Neuron (in vitro differentiated cells): Measurements from ENCODE around the gene ZMYND11.
"Not testable (repeated sequence)": the region's sequence is repeated elsewhere in the genome, so short reads cannot be mapped to it uniquely, and the experiment has no call there.

Experiments used
- H2AFZ ChIP-seq: one replicate; pipeline ENCODE4 v1.6.1; 2013; ENCODE audit warnings: low read depth, mild to moderate bottlenecking, inconsistent platforms, low read length, moderate library complexity
- H3K27me3 ChIP-seq: one replicate; pipeline ENCODE4 v1.6.1; 2013; ENCODE audit warnings: low read length; ENCODE audit not compliant: insufficient read depth
- H3K36me3 ChIP-seq: one replicate; pipeline ENCODE4 v1.6.1; 2013; ENCODE audit warnings: low read length; ENCODE audit not compliant: insufficient read depth
- H3K4me1 ChIP-seq: one replicate; pipeline ENCODE4 v1.6.1; 2013; ENCODE audit warnings: low read length; ENCODE audit not compliant: insufficient read depth
- H3K4me3 ChIP-seq: 2 replicates; pipeline ENCODE4 v1.5.1; 2013; ENCODE audit warnings: mild to moderate bottlenecking, low read length, moderate library complexity
- H3K9me3 ChIP-seq: one replicate; pipeline ENCODE4 v1.6.1; 2013; ENCODE audit warnings: low read length

ZMYND11 gene

DNA sequence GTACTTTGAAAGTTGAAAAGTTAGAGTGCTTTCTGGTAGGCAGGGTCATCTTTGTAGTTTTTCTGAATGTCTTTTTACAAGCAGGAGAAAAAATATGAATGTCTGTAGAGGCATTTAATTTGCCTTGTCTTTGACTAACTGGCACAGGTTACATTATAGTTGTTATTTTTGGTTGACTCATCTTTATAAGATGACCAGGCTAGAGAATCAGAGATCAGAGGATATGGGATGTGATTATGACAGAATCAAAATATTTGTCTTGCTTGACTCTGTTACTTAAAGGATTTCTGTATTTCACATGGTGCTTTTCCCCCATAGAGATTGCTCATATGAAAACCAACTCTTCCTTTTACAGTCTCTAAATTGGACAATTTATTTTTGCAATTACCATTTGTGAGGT is 2.4 kb downstream of the ZMYND11 start:
- Histone ChIP-seq H2AFZ (no peak overlapping the region), H3K4me3 (no peak overlapping the region), H3K9me3 (no peaks in the 10 kb centered on the region), H3K36me3 (no peaks in the 10 kb centered on the region), H3K4me1 (peaks cover 19% of the 10 kb centered on the region), H3K27me3 (no peaks in the 10 kb centered on the region)

DNA sequence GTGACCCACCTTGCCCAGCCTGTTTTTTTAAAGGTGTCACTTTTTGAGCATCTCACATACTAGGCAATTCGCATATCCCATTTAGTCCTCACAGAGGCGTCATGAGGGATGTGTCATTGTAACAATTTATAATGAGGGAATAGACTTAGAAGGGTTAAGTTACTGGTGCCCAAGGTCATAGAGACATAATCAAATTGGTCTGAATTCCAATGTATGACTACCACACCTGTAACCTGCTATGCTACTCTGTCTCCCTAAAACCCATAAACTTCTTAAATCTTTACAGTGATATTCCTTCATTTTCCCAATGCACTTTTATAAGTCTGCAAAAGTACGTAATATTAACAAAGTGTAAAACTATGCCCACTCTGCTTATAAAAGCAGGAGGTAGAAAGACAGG is 7.1 kb downstream of the ZMYND11 start:
- H3K4me1 ChIP-seq: peaks cover 4% of the 10 kb centered on the region
- peaks cover 4% of the 10 kb centered on the region for H3K9me3 ChIP-seq
- no peak overlapping the region for H2AFZ ChIP-seq
- H3K27me3 ChIP-seq: no peaks in the 10 kb centered on the region
- no peaks in the 10 kb centered on the region for H3K36me3 ChIP-seq
- H3K4me3 ChIP-seq: no peak overlapping the region

DNA sequence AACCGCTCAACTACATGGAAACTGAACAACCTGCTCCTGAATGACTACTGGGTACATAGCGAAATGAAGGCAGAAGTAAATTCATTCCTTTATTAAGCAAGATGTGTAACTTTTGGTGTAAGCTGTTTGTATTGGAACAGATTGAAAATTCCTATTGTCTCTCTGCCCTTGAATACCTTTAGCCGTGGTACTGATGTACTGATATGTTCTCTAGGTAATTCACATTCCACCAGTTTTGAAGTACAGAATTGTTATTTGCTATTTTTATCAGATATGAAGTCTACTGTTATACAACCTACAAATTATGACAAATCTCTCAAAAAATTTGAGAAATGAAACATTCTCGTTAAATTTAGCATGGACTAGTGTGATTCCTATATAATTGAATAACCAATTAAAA is 17.7 kb downstream of the ZMYND11 start:
- Histone ChIP-seq H3K9me3 (peaks cover 8% of the 10 kb centered on the region), H3K4me1 (no peaks in the 10 kb centered on the region)

DNA sequence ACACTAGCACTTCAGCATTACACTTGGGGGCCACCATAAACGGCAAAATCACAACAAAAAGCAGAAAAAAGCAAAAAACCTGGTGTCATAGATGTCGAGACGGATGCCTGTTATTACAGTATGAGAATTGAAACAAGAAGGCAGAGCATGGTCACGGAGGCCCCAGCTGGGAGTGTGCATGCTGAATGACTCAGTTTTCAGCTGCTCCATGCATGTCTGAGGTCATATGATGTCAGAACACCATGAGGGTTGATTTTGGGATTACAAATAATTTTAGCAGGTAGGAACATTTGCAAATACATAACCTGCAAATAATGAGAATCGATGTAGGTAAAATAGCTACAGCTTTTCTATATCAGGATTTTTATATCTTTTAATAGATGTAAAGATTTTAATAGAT is 19.1 kb downstream of the ZMYND11 start:
- peaks cover 6% of the 10 kb centered on the region for H3K36me3 ChIP-seq
- H2AFZ ChIP-seq: no peak overlapping the region
- no peak overlapping the region for H3K4me3 ChIP-seq

More for the DNA sequence above, 17.7 kb downstream of the ZMYND11 start:
- no peaks in the 10 kb centered on the region for H3K27me3 ChIP-seq
- no peak overlapping the region for H2AFZ ChIP-seq
- no peak overlapping the region for H3K4me3 ChIP-seq
- H3K36me3 ChIP-seq: peaks cover 6% of the 10 kb centered on the region

DNA sequence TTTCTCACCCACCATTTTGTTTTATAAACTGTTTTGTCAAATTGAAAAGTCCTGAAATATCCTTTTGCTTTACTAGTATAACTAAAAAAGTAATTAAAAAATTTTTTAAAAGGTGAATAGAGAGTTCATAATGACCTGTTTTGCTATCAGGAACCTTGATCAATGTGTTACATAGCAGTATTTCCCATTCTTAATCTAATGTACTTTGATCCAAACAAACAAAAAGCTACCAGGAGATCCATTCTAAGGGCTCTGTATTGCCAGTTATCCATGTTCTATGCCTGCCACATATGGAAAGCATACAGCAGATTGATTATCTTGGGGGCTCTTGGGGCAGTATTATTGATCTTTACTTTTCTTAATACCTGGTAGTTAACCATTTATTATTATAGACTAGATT is 32.1 kb downstream of the ZMYND11 start:
- H2AFZ ChIP-seq: no peak overlapping the region
- H3K9me3 ChIP-seq: peaks cover 18% of the 10 kb centered on the region
- H3K36me3 ChIP-seq: no peaks in the 10 kb centered on the region
- H3K27me3 ChIP-seq: no peaks in the 10 kb centered on the region
- no peaks in the 10 kb centered on the region for H3K4me1 ChIP-seq
- H3K4me3 ChIP-seq: no peak overlapping the region

More for the DNA sequence above, 19.1 kb downstream of the ZMYND11 start:
- Histone ChIP-seq H3K27me3 (no peaks in the 10 kb centered on the region), H3K4me1 (no peaks in the 10 kb centered on the region), H3K9me3 (peaks cover 6% of the 10 kb centered on the region)

DNA sequence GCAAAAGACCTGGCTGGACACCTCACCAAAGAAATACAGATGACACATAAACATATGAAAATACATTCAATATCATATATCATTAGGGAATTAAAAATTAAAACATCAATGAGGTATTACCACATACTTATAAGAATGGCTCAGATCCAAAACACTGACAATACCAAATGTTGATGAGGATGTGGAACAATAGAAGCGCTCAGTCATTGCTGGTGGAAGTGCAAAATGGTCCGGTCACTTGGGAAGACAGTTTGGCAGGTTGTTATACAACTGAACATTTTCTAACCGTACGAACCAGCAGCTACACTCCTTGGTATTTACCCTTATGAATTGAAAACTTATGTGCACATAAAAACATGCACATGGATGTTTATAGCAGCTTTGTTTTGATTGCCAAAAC is 38.5 kb downstream of the ZMYND11 start:
- Histone ChIP-seq H3K9me3 (peaks cover 13% of the 10 kb centered on the region), H3K36me3 (peaks cover 2% of the 10 kb centered on the region), H3K4me3 (no peak overlapping the region), H3K4me1 (no peaks in the 10 kb centered on the region), H3K27me3 (no peaks in the 10 kb centered on the region), H2AFZ (no peak overlapping the region)

DNA sequence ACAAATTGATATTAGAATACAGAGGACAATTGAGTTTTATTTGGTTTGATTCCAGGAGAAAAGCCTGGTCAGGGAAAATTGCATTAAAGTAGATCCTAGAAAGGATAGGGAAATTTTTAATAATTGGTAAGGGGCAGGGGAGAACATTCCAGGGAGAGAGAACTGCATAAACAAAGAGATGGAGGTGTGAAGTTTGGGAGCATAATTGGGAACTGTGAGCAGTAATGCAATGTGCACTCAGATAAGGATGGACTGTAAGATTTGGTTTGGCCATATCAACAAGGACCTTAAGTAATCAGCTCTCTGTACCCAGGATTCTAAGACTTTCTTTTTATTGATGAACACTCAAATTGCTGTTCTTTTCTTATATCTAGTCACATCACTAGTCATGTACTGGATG is 41.4 kb downstream of the ZMYND11 start:
- Histone ChIP-seq H3K9me3 (peaks cover 4% of the 10 kb centered on the region), H2AFZ (no peak overlapping the region), H3K36me3 (peaks cover 15% of the 10 kb centered on the region), H3K27me3 (no peaks in the 10 kb centered on the region), H3K4me3 (no peak overlapping the region), H3K4me1 (no peaks in the 10 kb centered on the region)

DNA sequence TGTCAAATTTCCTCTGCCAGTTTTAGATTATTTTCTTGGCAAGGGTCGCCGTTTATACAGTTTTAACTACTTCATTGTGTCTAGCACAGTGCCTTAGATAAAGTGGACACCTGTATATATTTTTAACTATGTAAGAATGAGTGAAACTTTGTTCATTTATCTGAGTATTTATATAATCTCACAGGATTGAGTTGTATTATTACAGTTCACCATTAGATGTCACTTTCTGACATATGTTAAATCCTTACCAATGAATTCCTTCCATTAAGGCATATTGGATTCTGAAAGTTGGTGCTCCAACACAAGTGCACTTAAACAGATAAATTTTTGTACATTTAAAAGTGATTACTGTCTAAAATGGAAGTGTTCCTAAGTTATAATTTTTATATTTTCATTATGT is 43.0 kb downstream of the ZMYND11 start:
- H3K27me3 ChIP-seq: no peaks in the 10 kb centered on the region
- H3K4me3 ChIP-seq: no peak overlapping the region
- no peaks in the 10 kb centered on the region for H3K4me1 ChIP-seq
- peaks cover 4% of the 10 kb centered on the region for H3K9me3 ChIP-seq
- peaks cover 29% of the 10 kb centered on the region for H3K36me3 ChIP-seq
- no peak overlapping the region for H2AFZ ChIP-seq

DNA sequence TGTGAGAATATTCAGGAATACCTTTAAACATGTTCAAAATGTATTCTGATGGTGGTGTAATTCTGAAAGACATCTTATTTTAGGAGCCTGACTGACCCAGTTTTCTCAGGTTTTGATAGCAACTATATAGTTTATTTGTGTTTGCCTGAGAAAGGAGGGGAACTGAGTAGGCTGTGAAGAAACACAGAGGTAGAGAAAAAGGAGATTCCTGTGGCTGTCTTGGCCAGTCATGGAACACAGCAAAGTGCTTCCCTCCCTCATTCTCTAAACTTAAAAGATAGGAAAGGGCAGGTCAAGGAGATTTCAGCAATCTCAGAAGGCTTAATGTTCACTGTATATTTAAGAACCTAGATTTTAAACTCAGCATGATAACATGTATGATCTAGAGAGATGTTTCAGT is 43.5 kb downstream of the ZMYND11 start:
- Histone ChIP-seq H2AFZ (no peak overlapping the region), H3K27me3 (no peaks in the 10 kb centered on the region), H3K9me3 (peaks cover 7% of the 10 kb centered on the region), H3K36me3 (peaks cover 32% of the 10 kb centered on the region), H3K4me1 (no peaks in the 10 kb centered on the region), H3K4me3 (no peak overlapping the region)

DNA sequence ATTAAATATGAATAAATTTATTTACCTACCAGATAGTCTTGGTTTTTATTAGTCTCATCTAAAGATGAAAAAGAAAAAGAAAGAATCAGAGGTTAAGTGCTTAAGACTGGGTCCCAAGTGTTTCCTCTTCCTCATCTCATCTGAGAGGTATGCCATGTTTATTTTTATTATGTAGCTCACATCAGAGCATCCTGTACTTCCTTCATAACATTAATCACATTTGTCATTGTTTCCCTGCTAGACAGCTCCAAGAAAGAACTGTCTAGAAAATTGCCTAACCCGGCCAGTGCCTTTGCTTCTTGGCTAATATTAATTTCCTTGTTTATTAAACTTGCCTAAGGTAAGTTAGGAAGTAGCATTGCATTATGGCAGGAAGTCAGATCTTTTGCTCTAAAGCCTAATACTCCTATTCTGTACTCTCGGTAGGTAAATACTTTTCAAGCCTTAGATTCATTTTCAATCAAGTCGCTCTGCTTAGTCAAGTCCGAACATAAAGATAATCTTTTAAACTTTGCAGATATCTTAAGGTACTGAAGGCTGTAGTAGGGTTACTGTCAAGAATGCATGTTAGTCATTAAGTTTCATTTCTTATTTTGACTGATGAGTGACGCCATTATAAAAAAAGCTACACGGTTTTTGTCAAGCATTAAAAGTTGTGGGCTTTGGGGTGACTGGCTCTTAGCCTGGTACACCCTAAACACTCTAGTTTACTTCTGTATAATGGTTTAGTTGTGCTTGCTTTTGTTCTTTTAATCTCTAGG is 47.4 kb downstream of the ZMYND11 start:
- no peaks in the 10 kb centered on the region for H3K27me3 ChIP-seq
- H3K36me3 ChIP-seq: peaks cover 42% of the 10 kb centered on the region
- no peaks in the 10 kb centered on the region for H3K4me1 ChIP-seq
- H3K4me3 ChIP-seq: no peak overlapping the region
- peaks cover 4% of the 10 kb centered on the region for H3K9me3 ChIP-seq
- H2AFZ ChIP-seq: no peak overlapping the region

DNA sequence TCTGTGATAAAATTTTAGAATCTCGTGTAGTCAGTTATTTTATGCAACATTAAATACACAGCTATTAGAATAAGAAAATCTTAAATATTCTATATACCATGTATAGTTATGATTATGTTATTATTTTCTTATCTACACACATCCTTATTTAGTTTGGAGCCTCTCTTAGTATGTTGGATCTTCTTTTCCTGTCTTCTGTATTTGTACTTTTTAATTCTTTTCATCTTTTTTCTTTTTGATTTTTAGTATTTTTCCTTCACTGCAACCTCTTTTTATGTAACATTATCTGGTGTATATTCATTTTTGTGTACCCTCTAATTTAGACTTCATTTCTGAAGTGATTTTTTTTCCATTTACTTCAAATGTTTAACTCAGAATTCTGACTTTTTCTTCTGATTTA is 48.9 kb downstream of the ZMYND11 start:
- no peak overlapping the region for H2AFZ ChIP-seq
- peaks cover 44% of the 10 kb centered on the region for H3K36me3 ChIP-seq
- no peak overlapping the region for H3K4me3 ChIP-seq
- peaks cover 4% of the 10 kb centered on the region for H3K9me3 ChIP-seq
- no peaks in the 10 kb centered on the region for H3K27me3 ChIP-seq
- H3K4me1 ChIP-seq: no peaks in the 10 kb centered on the region

DNA sequence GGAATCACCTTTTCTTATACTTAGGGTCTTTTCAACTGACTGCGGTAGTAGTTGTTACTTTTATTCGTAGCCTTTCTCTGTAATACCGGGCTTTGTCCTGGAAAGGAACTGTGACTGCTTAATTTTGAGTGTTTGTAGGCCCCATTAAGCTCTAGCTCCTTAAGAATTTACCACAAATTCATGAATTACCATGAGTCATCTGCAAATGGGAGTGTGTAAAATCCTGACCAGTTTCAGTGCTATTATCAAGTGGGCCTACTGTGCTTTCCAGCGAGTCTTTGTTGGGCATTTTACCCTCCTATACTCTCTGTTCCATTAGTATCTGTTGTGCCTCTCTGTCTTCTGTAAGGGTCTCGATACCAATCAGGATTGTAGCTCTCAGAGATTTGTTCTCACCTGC is 49.7 kb downstream of the ZMYND11 start:
- H3K9me3 ChIP-seq: peaks cover 4% of the 10 kb centered on the region
- no peak overlapping the region for H2AFZ ChIP-seq
- H3K36me3 ChIP-seq: peaks cover 42% of the 10 kb centered on the region
- H3K4me3 ChIP-seq: no peak overlapping the region
- no peaks in the 10 kb centered on the region for H3K4me1 ChIP-seq
- no peaks in the 10 kb centered on the region for H3K27me3 ChIP-seq

DNA sequence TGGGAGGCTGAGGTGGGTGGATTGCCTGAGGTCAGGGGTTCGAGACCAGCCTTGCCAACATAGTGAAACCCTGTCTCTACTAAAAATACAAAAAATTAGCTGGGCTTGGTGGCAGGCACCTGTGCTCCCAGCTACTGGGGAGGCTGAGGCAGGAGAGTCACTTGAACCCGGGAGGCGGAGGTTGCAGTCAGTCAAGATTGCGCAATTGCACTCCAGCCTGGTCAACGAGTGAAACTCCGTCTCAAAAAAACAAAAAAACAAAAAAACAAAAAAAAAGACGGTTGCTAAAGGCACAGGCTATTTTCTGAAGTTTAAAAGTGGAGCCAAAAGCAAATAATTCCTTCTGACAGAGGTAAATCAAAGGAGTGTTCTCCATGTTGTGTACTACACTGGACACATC is 50.3 kb downstream of the ZMYND11 start:
- H3K9me3 ChIP-seq, H3K4me3 ChIP-seq, H3K27me3 ChIP-seq, H3K4me1 ChIP-seq, H2AFZ ChIP-seq: not testable (repeated sequence)
- peaks cover 45% of the 10 kb centered on the region for H3K36me3 ChIP-seq

DNA sequence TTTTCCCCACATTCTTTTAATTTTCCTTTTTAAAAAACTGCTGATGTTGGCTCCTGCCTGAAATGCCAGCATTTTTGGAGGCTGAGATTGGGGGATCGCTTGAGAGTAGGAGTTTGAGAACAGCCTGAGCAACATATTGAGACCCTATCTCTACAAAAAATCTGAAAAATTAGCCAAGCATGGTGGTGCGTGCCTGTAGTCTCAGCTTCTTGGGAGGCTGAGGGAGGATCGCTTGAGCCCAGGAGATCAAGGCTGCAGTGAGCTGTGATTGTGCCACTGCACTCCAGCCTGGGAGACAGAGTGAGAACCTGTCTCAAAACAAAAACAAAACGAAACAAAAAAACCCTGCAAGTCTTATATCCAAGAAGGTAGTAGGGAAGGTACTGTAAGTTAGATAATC is 51.7 kb downstream of the ZMYND11 start:
- Histone ChIP-seq H2AFZ (no peak overlapping the region), H3K9me3 (peaks cover 4% of the 10 kb centered on the region), H3K4me3 (no peak overlapping the region), H3K4me1 (no peaks in the 10 kb centered on the region), H3K36me3 (peaks cover 36% of the 10 kb centered on the region), H3K27me3 (no peaks in the 10 kb centered on the region)
